Keratinocyte (primary cell): ENCODE measurements around the gene FERMT3. TPM values are rescaled to one million over a fixed set of nuclear protein-coding genes. Genes with fewer than 3 reads are reported as not detected.

Experiments used
- DNase-seq: peaks from one replicate; pipeline ENCODE4 v3.0.0-alpha.2; 2011; ENCODE audit warnings: low read depth, missing footprints, low spot score
- FAIRE-seq: peaks from 2 replicates; lab custom pipeline; 2011; peaks lifted over from hg19 to GRCh38; lab: Jason Lieb, UNC
- H2AFZ ChIP-seq: 2 replicates; pipeline ENCODE4 v1.6.0; 2012; ENCODE audit warnings: low read length, control low read depth, inconsistent platforms; ENCODE audit not compliant: control insufficient read depth
- H3K27ac ChIP-seq: 2 replicates; pipeline ENCODE4 v1.5.1; 2011; ENCODE audit warnings: low read length; ENCODE audit not compliant: control insufficient read depth, insufficient read depth
- H3K27me3 ChIP-seq: 3 replicates; pipeline ENCODE4 v1.6.0; 2011; ENCODE audit warnings: low read length; ENCODE audit not compliant: control insufficient read depth, insufficient read depth; ENCODE audit errors: extremely low read depth
- H3K36me3 ChIP-seq, 2 experiments: 2 replicates in 1 of 2; 3 replicates in 1 of 2; pipeline ENCODE4 v1.5.1; 2011; ENCODE audit warnings: low read length in 2 of 2, mild to moderate bottlenecking in 1 of 2; ENCODE audit not compliant: control insufficient read depth in 2 of 2, insufficient read depth in 2 of 2; ENCODE audit errors: extremely low read depth in 1 of 2
- H3K4me1 ChIP-seq: 3 replicates; pipeline ENCODE4 v1.5.1; 2011; ENCODE audit warnings: low read length; ENCODE audit not compliant: control insufficient read depth, insufficient read depth; ENCODE audit errors: extremely low read depth
- H3K4me2 ChIP-seq: 3 replicates; pipeline ENCODE4 v1.6.0; 2011; ENCODE audit warnings: low read depth, low read length; ENCODE audit not compliant: control insufficient read depth, insufficient read depth; ENCODE audit errors: extremely low read depth
- H3K4me3 ChIP-seq, 3 experiments: fragments of 200-600 bp in 1 of 3; sonication (generic) in 1 of 3; 2 replicates in 2 of 3; 3 replicates in 1 of 3; pipeline ENCODE4 v1.5.1; 2011 to 2016; ENCODE audit warnings: low read length in 3 of 3, mild to moderate bottlenecking in 3 of 3, control low read depth in 2 of 3, inconsistent platforms in 1 of 3, low read depth in 1 of 3, mixed read lengths in 1 of 3, mixed run types in 1 of 3, moderate library complexity in 1 of 3; ENCODE audit not compliant: control insufficient read depth in 2 of 3, insufficient read depth in 2 of 3; ENCODE audit errors: extremely low read depth in 1 of 3
- H3K79me2 ChIP-seq: 2 replicates; pipeline ENCODE4 v1.6.0; 2012; ENCODE audit warnings: low read length; ENCODE audit not compliant: control insufficient read depth, insufficient read depth
- H3K9ac ChIP-seq: 3 replicates; pipeline ENCODE4 v1.6.0; 2011; ENCODE audit warnings: low read length; ENCODE audit not compliant: control insufficient read depth, insufficient read depth; ENCODE audit errors: extremely low read depth
- H3K9me1 ChIP-seq: 3 replicates; pipeline ENCODE4 v1.6.0; 2011; ENCODE audit warnings: low read length; ENCODE audit not compliant: control insufficient read depth, insufficient read depth; ENCODE audit errors: extremely low read depth
- H3K9me3 ChIP-seq: 2 replicates; pipeline ENCODE4 v1.5.1; 2012; ENCODE audit warnings: low read depth, low read length; ENCODE audit not compliant: control insufficient read depth
- H4K20me1 ChIP-seq: 3 replicates; pipeline ENCODE4 v1.6.0; 2011; ENCODE audit warnings: low read length; ENCODE audit not compliant: control insufficient read depth, insufficient read depth; ENCODE audit errors: extremely low read depth
- EZH2 ChIP-seq: IDR thresholded peaks from one replicate; pipeline ENCODE4 v1.6.1; 2012; ENCODE audit warnings: inconsistent platforms, mild to moderate bottlenecking, low read length, moderate library complexity
- dilution Hi-C: fragments of 300-500 bp; cut with MboI; formaldehyde crosslinking; loops from one replicate; pipeline ENCODE4 v1.7.0; 2020; ENCODE audit warnings: low sequenced_read_pairs; ENCODE audit not compliant: extremely low pct_ligation_motif_present
- polyA plus RNA-seq, 5 experiments: library from polyadenylated mRNA; depleted of rRNA in 3 of 5; stranded (reverse) in 3 of 5; stranded (forward) in 1 of 5; unstranded in 1 of 5; fragments of >200 nt; gene quantifications; 1 replicate in 1 of 5; 2 replicates in 3 of 5; 3 replicates in 1 of 5; pipeline versions ENCODE4 v1.2.1 to v1.2.3, GENCODE V29; 2011 to 2012; ENCODE audit warnings: missing spikeins in 2 of 5, low read depth in 1 of 5, low replicate concordance in 1 of 5
- TF ChIP-seq, protein P1 (sequence below), 3 experiments: IDR thresholded peaks in 1 of 3; conservative IDR thresholded peaks in 1 of 3; optimal IDR thresholded peaks in 1 of 3; 2 replicates in 2 of 3; 3 replicates in 1 of 3; pipeline versions ENCODE3 to v1.5.1; 2011; ENCODE audit warnings: low read length in 3 of 3, mild to moderate bottlenecking in 3 of 3, moderate library complexity in 2 of 3, control low read depth in 1 of 3, inconsistent platforms in 1 of 3; ENCODE audit not compliant: insufficient read depth in 2 of 3; ENCODE audit errors: extremely low read depth in 1 of 3

The FERMT3 gene
- polyA plus RNA-seq, 1 donor (not counting 4 experiments of a cell fraction or from before 2014, with no cell fraction given) = 0.98 TPM

DNA sequence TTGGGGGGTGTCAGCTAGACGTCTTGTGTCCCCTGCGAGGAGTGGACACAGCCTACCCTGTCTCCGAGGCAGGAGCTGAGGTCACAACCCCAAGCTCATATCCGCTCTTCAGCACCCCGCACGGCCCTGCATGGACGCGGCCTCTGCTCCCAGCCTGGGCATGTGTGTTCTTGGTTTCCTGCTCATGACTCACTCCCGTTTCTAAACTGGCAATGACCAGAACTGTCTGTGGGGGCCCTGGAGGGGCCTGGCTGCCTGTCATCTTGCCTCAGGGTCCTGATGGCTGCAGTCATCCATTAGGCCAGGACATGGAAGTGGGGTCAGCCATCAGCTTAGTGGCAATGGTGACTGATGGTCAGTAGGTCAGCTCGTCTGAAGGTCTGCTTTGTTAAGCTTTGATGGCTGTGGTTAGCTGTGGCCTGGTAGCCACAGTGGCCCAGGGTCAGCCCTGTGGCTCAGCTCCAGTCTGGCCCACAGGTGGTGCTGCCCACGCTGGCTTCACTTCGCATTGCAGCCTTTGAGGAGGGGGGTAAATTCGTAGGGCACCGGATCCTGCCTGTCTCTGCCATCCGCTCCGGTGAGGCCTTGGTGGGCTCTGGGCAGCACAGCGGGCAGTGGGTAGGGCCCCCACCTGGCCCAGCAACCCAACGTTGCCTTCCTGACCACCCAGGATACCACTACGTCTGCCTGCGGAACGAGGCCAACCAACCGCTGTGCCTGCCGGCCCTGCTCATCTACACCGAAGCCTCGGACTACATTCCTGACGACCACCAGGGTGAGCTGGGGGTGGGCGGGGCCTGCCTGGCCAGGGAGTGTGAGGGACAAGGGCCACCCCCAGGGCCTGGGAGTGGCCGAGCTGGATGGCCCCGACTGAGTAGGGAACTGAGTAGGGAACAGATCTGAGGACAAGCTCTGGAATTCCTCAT is 56.8 kb downstream of the FERMT3 start:
- H3K9ac ChIP-seq = no peak overlapping the region
- peaks cover 9% of the 10 kb centered on the region for H3K79me2 ChIP-seq
- TF ChIP-seq, protein P1, sequence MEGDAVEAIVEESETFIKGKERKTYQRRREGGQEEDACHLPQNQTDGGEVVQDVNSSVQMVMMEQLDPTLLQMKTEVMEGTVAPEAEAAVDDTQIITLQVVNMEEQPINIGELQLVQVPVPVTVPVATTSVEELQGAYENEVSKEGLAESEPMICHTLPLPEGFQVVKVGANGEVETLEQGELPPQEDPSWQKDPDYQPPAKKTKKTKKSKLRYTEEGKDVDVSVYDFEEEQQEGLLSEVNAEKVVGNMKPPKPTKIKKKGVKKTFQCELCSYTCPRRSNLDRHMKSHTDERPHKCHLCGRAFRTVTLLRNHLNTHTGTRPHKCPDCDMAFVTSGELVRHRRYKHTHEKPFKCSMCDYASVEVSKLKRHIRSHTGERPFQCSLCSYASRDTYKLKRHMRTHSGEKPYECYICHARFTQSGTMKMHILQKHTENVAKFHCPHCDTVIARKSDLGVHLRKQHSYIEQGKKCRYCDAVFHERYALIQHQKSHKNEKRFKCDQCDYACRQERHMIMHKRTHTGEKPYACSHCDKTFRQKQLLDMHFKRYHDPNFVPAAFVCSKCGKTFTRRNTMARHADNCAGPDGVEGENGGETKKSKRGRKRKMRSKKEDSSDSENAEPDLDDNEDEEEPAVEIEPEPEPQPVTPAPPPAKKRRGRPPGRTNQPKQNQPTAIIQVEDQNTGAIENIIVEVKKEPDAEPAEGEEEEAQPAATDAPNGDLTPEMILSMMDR (optimal IDR thresholded peaks at IDR 0.05 in 1 of 3, IDR thresholded peaks at IDR 0.05 in 1 of 3, conservative IDR thresholded peaks at IDR 0.05 in 1 of 3; ENCODE audit: extremely low read depth in 1 of 3, insufficient read depth in 2 of 3, low read length in 3 of 3) = no peak
- no peak for TF ChIP-seq EZH2
- no peaks in the 10 kb centered on the region for H3K9me3 ChIP-seq
- no peak overlapping the region for H3K27ac ChIP-seq
- H3K36me3 ChIP-seq = peaks cover 48 to 75% of the 10 kb centered on the region in 2 experiments
- H3K4me3 ChIP-seq = no peak overlapping the region
- dilution Hi-C loops = no loop called here
- no peak overlapping the region for H3K4me2 ChIP-seq
- no peaks in the 10 kb centered on the region for H3K27me3 ChIP-seq
- H2AFZ ChIP-seq = no peak overlapping the region
- peaks cover 34% of the 10 kb centered on the region for H3K4me1 ChIP-seq
- FAIRE-seq (no peak), DNase-seq (no peak)
- peaks cover 2% of the 10 kb centered on the region for H3K9me1 ChIP-seq
- H4K20me1 ChIP-seq = no peaks in the 10 kb centered on the region

DNA sequence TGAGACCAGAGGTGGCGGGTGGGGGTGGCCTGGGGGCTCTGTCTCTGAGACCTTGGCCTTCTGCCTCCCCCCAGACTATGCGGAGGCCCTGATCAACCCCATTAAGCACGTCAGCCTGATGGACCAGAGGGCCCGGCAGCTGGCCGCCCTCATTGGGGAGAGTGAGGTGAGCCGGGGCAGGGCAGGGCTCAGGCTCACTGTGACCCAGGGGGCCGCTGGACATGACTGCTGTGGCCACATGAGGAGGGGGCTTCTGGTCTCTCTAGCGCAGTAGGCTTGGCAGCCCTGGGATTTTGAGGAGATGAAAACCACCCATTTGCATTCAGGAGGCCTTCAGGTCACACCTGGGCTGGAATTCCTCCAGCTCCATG is 57.4 kb downstream of the FERMT3 start:
- no peak for DNase-seq
- no peak for TF ChIP-seq EZH2
- TF ChIP-seq, protein P1 (optimal IDR thresholded peaks at IDR 0.05 in 1 of 3, IDR thresholded peaks at IDR 0.05 in 1 of 3, conservative IDR thresholded peaks at IDR 0.05 in 1 of 3; ENCODE audit: extremely low read depth in 1 of 3, insufficient read depth in 2 of 3, low read length in 3 of 3) = no peak
- no peak overlapping the region for H3K27ac ChIP-seq
- H3K36me3 ChIP-seq = peaks cover 43 to 73% of the 10 kb centered on the region in 2 experiments
- peaks cover 4% of the 10 kb centered on the region for H3K79me2 ChIP-seq
- FAIRE-seq = no peak
- no peak overlapping the region for H3K4me2 ChIP-seq
- dilution Hi-C loops = no loop called here
- H3K9me1 ChIP-seq = peaks cover 2% of the 10 kb centered on the region
- H3K9ac ChIP-seq = no peak overlapping the region
- no peak overlapping the region for H3K4me3 ChIP-seq
- no peaks in the 10 kb centered on the region for H4K20me1 ChIP-seq
- H3K27me3 ChIP-seq = no peaks in the 10 kb centered on the region
- no peak overlapping the region for H2AFZ ChIP-seq
- no peaks in the 10 kb centered on the region for H3K9me3 ChIP-seq
- peaks cover 40% of the 10 kb centered on the region for H3K4me1 ChIP-seq
